BJ (cell line): ENCODE measurements around the gene ADAM21. TPM values are rescaled to one million over a fixed set of nuclear protein-coding genes. Genes with fewer than 3 reads are reported as not detected.
"Not testable (repeated sequence)": the region's sequence is repeated elsewhere in the genome, so short reads cannot be mapped to it uniquely, and the experiment has no call there.

Experiments
- CTCF ChIA-PET: fragments of 350-600 bp; formaldehyde crosslinking; extraction: SDS; loops from one replicate; lab custom pipeline; 2021; ENCODE audit warnings: antibody characterized with exemption, inconsistent platforms; lab: Yijun Ruan, JAX
- POLR2A ChIA-PET: fragments of 300-600 bp; sonication (Branson Sonifier 250); formaldehyde crosslinking; extraction: SDS; loops from one replicate; lab custom pipeline; 2021; ENCODE audit warnings: antibody characterized with exemption; lab: Charles Lee
- DNase-seq: peaks from one replicate; pipeline ENCODE4 v3.0.0-alpha.2; 2011; ENCODE audit warnings: low read depth
- H3K27me3 ChIP-seq: 2 replicates; pipeline ENCODE4 v1.6.0; 2011; ENCODE audit warnings: low read length; ENCODE audit not compliant: control insufficient read depth, insufficient read depth
- H3K36me3 ChIP-seq: 2 replicates; pipeline ENCODE4 v1.5.1; 2011; ENCODE audit warnings: low read length; ENCODE audit not compliant: control insufficient read depth, insufficient read depth
- H3K4me3 ChIP-seq: 2 replicates; pipeline ENCODE4 v1.5.1; 2011; ENCODE audit warnings: low read depth, mild to moderate bottlenecking, control low read depth, low read length
- polyA plus RNA-seq: library from polyadenylated mRNA; depleted of rRNA; stranded (reverse); fragments of >200 nt; gene quantifications from 2 replicates; pipeline ENCODE4 v1.2.3, GENCODE V29; 2011
- TF ChIP-seq, protein P1 (sequence below): IDR thresholded peaks from 2 replicates; pipeline ENCODE4 v1.5.1; 2011; ENCODE audit warnings: low read depth, mild to moderate bottlenecking, control low read depth, inconsistent platforms, low read length, moderate library complexity; ENCODE audit not compliant: insufficient read depth

ADAM21 gene
- polyA plus RNA-seq, 1 experiment, result 0.10 TPM

DNA sequence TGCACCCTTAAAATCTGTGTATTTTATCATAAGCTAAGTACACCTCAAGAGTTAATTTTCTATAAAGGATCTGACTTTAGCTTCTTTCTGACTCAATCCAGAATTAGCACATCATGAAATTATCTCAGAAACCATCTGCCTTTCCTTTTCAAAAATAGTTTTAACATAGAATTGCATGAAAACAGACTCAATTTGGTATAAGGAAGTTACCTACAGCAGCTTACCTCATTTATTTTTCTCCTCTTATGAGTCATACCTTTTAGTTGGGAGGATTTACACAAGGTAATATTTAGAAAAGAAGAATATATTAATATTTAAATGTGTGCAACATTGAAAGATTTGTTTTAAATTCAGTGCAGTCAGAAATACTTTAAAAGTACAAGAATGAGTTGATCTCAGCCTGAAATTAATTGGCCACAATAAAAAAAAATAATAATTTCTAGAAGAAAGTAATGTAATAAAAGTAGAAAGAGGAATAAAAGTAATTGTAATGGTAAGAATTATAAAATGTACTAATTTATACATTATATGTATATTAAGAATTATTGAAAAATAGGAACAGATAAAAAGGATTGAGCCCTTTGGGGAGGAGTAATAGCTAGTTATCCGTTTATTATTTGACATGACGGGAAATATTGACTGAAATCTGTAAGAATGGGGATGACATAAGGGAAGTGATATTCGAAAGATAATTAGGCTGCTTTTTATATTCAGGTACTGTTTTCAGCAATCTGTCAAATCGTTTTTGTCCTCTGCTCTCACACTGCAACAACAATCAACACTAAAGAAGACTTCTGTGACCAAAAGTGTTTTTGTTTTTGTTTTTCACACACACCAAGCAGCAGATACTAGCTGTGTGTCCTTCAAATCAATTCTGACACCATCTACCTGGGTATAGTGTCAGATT, 20.5 kb downstream of the ADAM21 start:
- ChIA-PET POLR2A (no interaction called here), CTCF (no interaction called here)
- DNase-seq, result no peak
- Histone ChIP-seq H3K27me3 (no peaks in the 10 kb centered on the region), H3K4me3 (no peak overlapping the region), H3K36me3 (no peaks in the 10 kb centered on the region)
- TF ChIP-seq, protein P1, sequence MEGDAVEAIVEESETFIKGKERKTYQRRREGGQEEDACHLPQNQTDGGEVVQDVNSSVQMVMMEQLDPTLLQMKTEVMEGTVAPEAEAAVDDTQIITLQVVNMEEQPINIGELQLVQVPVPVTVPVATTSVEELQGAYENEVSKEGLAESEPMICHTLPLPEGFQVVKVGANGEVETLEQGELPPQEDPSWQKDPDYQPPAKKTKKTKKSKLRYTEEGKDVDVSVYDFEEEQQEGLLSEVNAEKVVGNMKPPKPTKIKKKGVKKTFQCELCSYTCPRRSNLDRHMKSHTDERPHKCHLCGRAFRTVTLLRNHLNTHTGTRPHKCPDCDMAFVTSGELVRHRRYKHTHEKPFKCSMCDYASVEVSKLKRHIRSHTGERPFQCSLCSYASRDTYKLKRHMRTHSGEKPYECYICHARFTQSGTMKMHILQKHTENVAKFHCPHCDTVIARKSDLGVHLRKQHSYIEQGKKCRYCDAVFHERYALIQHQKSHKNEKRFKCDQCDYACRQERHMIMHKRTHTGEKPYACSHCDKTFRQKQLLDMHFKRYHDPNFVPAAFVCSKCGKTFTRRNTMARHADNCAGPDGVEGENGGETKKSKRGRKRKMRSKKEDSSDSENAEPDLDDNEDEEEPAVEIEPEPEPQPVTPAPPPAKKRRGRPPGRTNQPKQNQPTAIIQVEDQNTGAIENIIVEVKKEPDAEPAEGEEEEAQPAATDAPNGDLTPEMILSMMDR, result no peak

DNA sequence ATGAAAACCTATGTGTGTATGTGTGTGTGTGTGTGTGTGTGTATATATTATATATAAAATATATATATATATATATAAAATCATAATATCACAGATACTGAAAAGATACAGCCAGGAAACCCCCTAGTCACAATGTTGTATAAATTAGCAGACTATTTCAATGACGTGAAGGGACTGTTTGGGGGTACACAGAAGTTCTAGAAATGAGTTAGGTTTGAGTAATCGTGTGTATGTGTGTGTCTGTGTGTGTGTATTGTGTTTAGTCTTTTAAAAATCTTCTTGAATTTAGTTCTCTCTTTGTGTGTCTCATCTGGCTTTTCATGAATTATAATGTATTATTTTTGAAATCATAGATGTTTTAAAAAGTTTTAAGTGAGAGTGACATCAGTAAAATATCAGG, 21.9 kb downstream of the ADAM21 start:
- POLR2A ChIA-PET, result no interaction called here
- CTCF ChIA-PET, result no interaction called here

DNA sequence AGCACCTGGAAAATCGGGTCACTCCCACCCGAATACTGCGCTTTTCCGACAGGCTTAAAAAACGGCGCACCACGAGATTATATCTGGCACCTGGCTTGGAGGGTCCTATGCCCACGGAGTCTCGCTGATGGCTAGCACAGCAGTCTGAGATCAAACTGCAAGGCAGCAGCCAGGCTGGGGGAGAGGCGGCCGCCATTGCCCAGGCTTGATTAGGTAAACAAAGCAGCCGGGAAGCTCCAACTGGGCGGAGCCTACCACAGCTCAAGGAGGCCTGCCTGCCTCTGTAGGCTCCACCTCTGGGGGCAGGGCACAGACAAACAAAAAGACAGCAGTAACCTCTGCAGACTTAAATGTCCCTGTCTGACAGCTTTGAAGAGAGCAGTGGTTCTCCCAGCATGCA, 23.5 kb downstream of the ADAM21 start:
- H3K36me3 ChIP-seq, DNase-seq, POLR2A ChIA-PET, H3K4me3 ChIP-seq, H3K27me3 ChIP-seq, CTCF ChIA-PET: not testable (repeated sequence)

More for the DNA sequence above, 21.9 kb downstream of the ADAM21 start:
- H3K36me3 ChIP-seq, result no peaks in the 10 kb centered on the region
- no peak for DNase-seq
- H3K4me3 ChIP-seq, result no peak overlapping the region
- H3K27me3 ChIP-seq, result no peaks in the 10 kb centered on the region
- TF ChIP-seq, protein P1, result no peak

DNA sequence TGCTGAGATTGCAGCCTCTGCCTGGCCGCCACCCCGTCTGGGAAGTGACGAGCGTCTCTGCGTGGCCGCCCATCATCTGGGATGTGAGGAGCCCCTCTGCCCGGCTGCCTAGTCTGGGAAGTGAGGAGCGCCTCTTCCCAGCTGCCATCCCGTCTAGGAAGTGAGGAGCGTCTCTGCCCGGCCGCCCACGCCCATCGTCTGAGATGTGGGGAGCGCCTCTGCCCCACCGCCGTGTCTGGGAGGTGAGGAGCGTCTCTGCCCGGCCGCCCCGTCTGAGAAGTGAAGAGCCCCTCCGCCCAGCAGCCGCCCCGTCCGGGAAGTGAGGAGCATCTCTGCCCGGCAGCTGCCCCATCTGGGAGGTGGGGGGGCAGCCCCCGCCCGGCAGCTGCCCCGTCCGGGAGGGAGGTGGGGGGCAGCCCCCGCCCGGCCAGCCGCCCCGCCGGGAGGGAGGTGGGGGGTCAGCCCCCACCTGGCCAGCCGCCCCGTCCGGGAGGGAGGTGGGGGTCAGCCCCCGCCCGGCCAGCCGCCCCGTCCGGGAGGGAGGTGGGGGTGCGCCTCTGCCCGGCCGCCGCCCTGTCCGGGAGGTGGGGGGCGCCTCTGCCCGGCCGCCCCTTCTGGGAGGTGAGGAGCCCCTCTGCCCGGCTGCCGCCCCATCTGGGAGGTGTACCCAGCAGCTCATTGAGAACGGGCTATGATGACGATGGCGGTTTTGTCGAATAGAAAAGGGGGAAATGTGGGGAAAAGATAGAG, 25.6 kb downstream of the ADAM21 start:
- H3K4me3 ChIP-seq, POLR2A ChIA-PET, H3K27me3 ChIP-seq, H3K36me3 ChIP-seq, CTCF ChIA-PET, DNase-seq: not testable (repeated sequence)

DNA sequence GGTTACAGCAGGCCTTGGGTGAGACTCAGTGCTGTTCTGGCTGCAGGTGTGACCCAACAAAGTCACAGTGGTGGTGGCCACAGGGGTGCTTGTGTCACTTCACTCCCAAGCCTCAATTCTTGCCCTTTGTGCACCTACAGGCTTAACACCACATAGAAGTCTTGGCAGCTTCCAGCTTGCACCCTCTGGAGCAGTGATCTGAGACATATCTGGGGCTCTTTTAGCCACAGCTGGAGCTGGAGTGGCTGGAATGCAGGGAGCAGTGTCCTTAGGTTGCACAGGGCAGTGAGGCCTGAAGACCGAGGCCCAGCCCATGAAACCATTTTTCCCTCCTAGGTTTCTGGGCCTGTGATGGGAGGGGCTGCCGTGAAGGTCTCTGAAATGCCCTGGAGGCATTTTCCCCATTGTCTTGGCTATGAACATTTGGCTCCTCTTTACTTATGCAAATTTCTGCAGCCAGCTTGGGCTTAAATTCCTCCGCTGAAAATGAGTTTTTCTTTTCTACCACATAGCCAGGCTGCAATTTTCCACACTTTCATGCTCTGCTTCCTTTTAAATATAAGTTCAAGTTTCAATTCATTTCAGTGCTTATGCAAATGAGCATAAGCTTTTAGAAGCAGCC, 37.7 kb downstream of the ADAM21 start:
- ChIA-PET CTCF (no interaction called here), POLR2A (no interaction called here)
- H3K4me3 ChIP-seq, result no peak overlapping the region
- no peaks in the 10 kb centered on the region for H3K27me3 ChIP-seq
- no peaks in the 10 kb centered on the region for H3K36me3 ChIP-seq
- DNase-seq, result no peak
- TF ChIP-seq, protein P1, result no peak

DNA sequence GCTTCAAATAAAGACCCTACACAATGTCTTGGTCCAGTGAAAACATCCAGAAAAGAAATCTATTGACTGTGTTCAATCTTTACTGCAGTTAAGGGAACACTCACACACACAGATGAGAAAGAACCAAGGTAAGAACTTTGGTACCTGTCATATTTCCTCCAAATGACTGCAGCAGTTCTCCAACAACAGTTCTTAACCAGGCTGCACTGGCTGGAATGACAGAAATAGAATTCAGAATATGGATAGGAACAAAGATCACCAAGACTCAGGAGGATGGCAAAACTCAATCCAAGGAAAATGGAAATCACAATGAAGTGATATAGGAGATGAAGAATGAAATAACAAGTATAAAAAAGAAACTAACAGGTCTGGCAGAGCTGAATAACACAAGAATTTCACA, 46.2 kb downstream of the ADAM21 start:
- H3K4me3 ChIP-seq, result no peak overlapping the region

More for the DNA sequence above, 46.2 kb downstream of the ADAM21 start:
- Histone ChIP-seq H3K27me3 (no peaks in the 10 kb centered on the region), H3K36me3 (no peaks in the 10 kb centered on the region)
- POLR2A ChIA-PET, result no interaction called here
- TF ChIP-seq, protein P1, result no peak
- DNase-seq, result no peak
- CTCF ChIA-PET, result no interaction called here
